Activated CD4-positive, alpha-beta memory T cell treated with anti-CD3 and anti-CD28 coated beads, Interleukin-2, amount 10 ng/mL, durations not matched to agents 7 days and 5 days (primary cell): Measurements from ENCODE around the gene KDM4D. TPM values are rescaled to one million over a fixed set of nuclear protein-coding genes. Genes with fewer than 3 reads are reported as not detected.

Experiments
- CTCF ChIA-PET: fragments of 350-600 bp; sonication (Branson Sonifier 250); formaldehyde crosslinking; loops from one replicate; lab custom pipeline; 2021; ENCODE audit warnings: antibody characterized with exemption, inconsistent platforms; lab: Charles Lee
- POLR2A ChIA-PET: fragments of 350-600 bp; sonication (Branson Sonifier 250); formaldehyde crosslinking; loops from one replicate; lab custom pipeline; 2021; ENCODE audit warnings: antibody characterized with exemption; lab: Charles Lee
- DNase-seq: peaks from one replicate; pipeline ENCODE4 v3.0.0-alpha.2; 2020
- H3K27ac Mint-ChIP-seq: one replicate; pipeline ENCODE4 v1.8.0; 2021; ENCODE audit warnings: mild to moderate bottlenecking, mixed read lengths
- H3K27me3 Mint-ChIP-seq: one replicate; pipeline ENCODE4 v1.8.0; 2021; ENCODE audit warnings: mixed read lengths
- H3K36me3 Mint-ChIP-seq: one replicate; pipeline ENCODE4 v1.8.0; 2021; ENCODE audit warnings: low read depth, mixed read lengths
- H3K4me1 Mint-ChIP-seq: one replicate; pipeline ENCODE4 v1.8.0; 2021; ENCODE audit warnings: mixed read lengths
- H3K4me3 Mint-ChIP-seq: one replicate; pipeline ENCODE4 v1.8.0; 2021; ENCODE audit warnings: mild to moderate bottlenecking, mixed read lengths
- H3K9me3 Mint-ChIP-seq: one replicate; pipeline ENCODE4 v1.8.0; 2021; ENCODE audit warnings: mixed read lengths
- total RNA-seq, 2 experiments: library from RNA; stranded (reverse); gene quantifications; one replicate each; pipeline ENCODE4 v1.2.3, GENCODE V29; 2021

KDM4D gene
- total RNA-seq, 2 experiments from 2014 or later: 0.83 to 1.1 TPM

GRCh38 chr11:94934846-94935245 is 38.7 kb upstream of the KDM4D start:
- no peaks in the 10 kb centered on the region for H3K27me3 Mint-ChIP-seq
- POLR2A ChIA-PET: no interaction called here
- no peaks in the 10 kb centered on the region for H3K36me3 Mint-ChIP-seq
- DNase-seq: no peak
- CTCF ChIA-PET: no interaction called here
- peaks cover 16% of the 10 kb centered on the region for H3K4me1 Mint-ChIP-seq
- H3K4me3 Mint-ChIP-seq: no peak overlapping the region
- H3K27ac Mint-ChIP-seq: no peak overlapping the region
- no peaks in the 10 kb centered on the region for H3K9me3 Mint-ChIP-seq

- Mint-ChIP-seq H3K36me3 (no peaks in the 10 kb centered on the region), H3K4me3 (no peak overlapping the region), H3K27ac (no peak overlapping the region), H3K4me1 (peaks cover 16% of the 10 kb centered on the region), H3K9me3 (no peaks in the 10 kb centered on the region), H3K27me3 (peaks cover under 1% of the 10 kb centered on the region)
- ChIA-PET POLR2A (no interaction called here), CTCF (no interaction called here)
- DNase-seq: no peak
These were observed 35.1 kb upstream of the KDM4D start for GRCh38 chr11:94938095-94939055.

DNA sequence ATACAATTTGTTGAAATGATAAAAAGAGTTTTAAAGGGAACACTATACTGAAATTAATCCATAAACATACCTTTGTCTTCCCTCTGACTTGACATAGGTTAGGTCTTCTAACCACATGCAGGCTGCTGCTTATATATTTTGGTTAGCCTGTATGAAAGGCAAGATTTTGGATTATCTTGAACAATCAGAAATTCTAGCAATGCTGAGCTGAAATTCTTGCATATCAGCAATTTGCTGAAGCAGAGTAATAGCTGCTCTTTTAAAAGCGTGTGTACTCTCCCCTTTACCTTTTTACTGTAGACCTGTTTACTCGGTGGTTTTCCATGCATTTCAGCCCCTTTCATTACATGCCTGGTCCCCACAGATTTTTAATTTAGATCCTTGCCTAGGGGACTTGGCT is 34.2 kb upstream of the KDM4D start:
- DNase-seq: no peak
- H3K4me3 Mint-ChIP-seq: no peak overlapping the region
- H3K27ac Mint-ChIP-seq: no peak overlapping the region
- no peaks in the 10 kb centered on the region for H3K9me3 Mint-ChIP-seq
- peaks cover 2% of the 10 kb centered on the region for H3K27me3 Mint-ChIP-seq
- H3K4me1 Mint-ChIP-seq: peaks cover 9% of the 10 kb centered on the region
- ChIA-PET POLR2A (no interaction called here), CTCF (no interaction called here)
- H3K36me3 Mint-ChIP-seq: no peaks in the 10 kb centered on the region

DNA sequence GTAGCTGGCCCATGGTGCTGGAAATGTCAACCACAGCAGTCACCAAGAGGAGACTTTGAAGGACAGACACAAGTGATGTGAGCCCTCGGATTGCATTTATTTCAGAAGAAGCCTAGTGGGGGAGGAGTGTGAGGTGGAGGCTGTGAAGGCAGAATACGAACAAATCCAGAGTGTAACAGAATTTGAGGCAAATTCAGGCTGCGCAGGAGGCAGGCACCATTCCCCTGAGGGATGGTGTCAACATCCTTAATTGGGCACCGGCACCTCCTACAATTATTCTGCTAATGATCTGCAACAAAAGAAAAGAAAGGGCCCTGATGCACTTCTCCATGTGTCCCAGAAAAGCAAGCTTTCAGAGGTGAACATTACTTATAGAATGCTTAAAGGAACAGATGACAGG is 32.4 kb upstream of the KDM4D start:
- DNase-seq: no peak
- Mint-ChIP-seq H3K9me3 (no peaks in the 10 kb centered on the region), H3K36me3 (no peaks in the 10 kb centered on the region), H3K27me3 (peaks cover 2% of the 10 kb centered on the region), H3K4me1 (no peaks in the 10 kb centered on the region), H3K27ac (no peak overlapping the region), H3K4me3 (no peak overlapping the region)
- CTCF ChIA-PET: no interaction called here
- POLR2A ChIA-PET: no interaction called here

DNA sequence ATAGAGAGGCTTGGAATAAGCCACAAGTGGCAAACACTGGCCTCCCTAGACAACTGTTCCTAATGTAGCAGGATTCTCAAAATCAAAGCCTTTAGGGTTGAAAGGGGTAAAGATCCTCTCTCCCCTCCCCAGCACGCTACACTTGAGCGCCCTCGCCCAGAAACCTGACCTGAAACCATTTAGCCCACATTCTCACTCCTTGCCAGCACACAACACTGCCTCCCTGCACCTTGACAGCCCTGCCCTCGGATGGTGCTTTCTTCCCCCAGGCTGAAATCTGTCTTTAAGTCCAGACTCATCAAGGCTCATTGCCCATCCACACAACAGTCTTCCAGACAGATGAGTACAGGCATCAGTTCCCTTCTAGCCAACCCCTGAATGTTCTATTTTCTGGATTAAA is 26.7 kb upstream of the KDM4D start:
- no peaks in the 10 kb centered on the region for H3K9me3 Mint-ChIP-seq
- no peak for DNase-seq
- POLR2A ChIA-PET: no interaction called here
- no peaks in the 10 kb centered on the region for H3K4me1 Mint-ChIP-seq
- no peak overlapping the region for H3K4me3 Mint-ChIP-seq
- peaks cover 2% of the 10 kb centered on the region for H3K27me3 Mint-ChIP-seq
- CTCF ChIA-PET: no interaction called here
- H3K36me3 Mint-ChIP-seq: no peaks in the 10 kb centered on the region
- no peak overlapping the region for H3K27ac Mint-ChIP-seq

GRCh38 chr11:94948070-94948617 is 25.4 kb upstream of the KDM4D start:
- Mint-ChIP-seq H3K4me1 (no peaks in the 10 kb centered on the region), H3K27ac (no peak overlapping the region), H3K36me3 (no peaks in the 10 kb centered on the region), H3K4me3 (no peak overlapping the region), H3K9me3 (no peaks in the 10 kb centered on the region), H3K27me3 (peaks cover 4% of the 10 kb centered on the region)
- POLR2A ChIA-PET: no interaction called here
- CTCF ChIA-PET: no interaction called here
- no peak for DNase-seq

GRCh38 chr11:94954753-94955152 is 18.8 kb upstream of the KDM4D start:
- no peak overlapping the region for H3K27ac Mint-ChIP-seq
- peaks cover 2% of the 10 kb centered on the region for H3K36me3 Mint-ChIP-seq
- H3K27me3 Mint-ChIP-seq: peaks cover 7% of the 10 kb centered on the region
- H3K4me1 Mint-ChIP-seq: no peaks in the 10 kb centered on the region
- ChIA-PET CTCF (no interaction called here), POLR2A (no interaction called here)
- DNase-seq: no peak
- no peak overlapping the region for H3K4me3 Mint-ChIP-seq
- H3K9me3 Mint-ChIP-seq: no peaks in the 10 kb centered on the region

DNA sequence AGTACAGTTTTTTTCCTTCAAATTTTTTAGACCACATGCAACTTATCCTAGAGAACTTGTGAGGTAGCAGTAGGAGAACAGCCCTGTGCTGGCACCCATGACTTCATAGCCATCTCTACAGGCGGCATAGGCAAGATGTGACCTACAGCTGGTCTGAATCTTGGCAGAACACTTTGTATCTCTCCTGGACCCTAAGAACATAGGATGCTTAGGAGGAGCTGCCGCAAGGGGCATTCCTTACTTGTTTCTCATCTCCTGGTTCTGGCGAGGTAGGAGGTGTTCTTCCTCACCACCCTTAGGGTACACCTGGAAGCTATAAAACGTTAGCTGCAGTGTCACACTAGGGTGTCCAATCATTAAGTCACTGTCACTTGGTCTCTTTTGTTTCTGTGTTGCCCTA is 16.5 kb upstream of the KDM4D start:
- peaks cover 14% of the 10 kb centered on the region for H3K36me3 Mint-ChIP-seq
- CTCF ChIA-PET: no interaction called here

DNA sequence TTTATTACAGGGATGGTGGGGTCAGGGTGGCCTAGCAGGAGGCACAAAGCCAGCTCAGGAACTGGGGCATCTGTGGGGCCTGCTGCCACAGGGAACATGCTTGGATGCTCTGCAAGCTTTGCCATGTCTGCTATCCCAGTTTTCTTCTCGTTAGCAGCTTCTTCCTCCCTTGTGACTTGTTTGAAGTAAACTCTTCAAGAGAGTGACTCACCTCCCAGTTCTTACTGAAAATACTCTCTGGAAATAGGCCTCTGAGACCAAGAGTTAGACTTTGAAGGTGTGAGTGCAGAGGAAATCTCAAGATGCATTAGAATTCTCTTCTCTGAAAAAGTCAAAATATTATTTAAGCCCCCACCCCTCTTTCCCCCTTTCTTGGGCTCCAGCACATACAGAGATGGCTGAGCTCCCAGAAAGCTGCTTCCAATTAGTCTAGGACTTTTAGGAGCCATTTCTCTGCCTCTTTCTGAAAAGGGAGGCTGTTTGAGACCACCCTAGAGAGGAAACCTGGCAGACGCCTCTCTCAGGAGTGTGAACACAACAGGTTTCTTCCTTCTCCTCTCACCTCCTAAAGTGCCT is 15.3 kb upstream of the KDM4D start:
- DNase-seq: no peak
- H3K4me3 Mint-ChIP-seq: no peak overlapping the region
- no peaks in the 10 kb centered on the region for H3K9me3 Mint-ChIP-seq
- H3K36me3 Mint-ChIP-seq: peaks cover 23% of the 10 kb centered on the region
- no peak overlapping the region for H3K27ac Mint-ChIP-seq
- peaks cover 5% of the 10 kb centered on the region for H3K27me3 Mint-ChIP-seq
- ChIA-PET POLR2A (interaction anchor here (1.0 kb wide), 2 partner anchors 15 to 110 kb away, joined by 3 to 4 read pairs; partner anchors contain the start of genes CWC15 and KDM4D), CTCF (no interaction called here)
- no peaks in the 10 kb centered on the region for H3K4me1 Mint-ChIP-seq

More for the DNA sequence above, 16.5 kb upstream of the KDM4D start:
- Mint-ChIP-seq H3K27me3 (peaks cover 7% of the 10 kb centered on the region), H3K27ac (no peak overlapping the region), H3K4me1 (no peaks in the 10 kb centered on the region), H3K9me3 (no peaks in the 10 kb centered on the region), H3K4me3 (no peak overlapping the region)
- no peak for DNase-seq
- POLR2A ChIA-PET: no interaction called here

DNA sequence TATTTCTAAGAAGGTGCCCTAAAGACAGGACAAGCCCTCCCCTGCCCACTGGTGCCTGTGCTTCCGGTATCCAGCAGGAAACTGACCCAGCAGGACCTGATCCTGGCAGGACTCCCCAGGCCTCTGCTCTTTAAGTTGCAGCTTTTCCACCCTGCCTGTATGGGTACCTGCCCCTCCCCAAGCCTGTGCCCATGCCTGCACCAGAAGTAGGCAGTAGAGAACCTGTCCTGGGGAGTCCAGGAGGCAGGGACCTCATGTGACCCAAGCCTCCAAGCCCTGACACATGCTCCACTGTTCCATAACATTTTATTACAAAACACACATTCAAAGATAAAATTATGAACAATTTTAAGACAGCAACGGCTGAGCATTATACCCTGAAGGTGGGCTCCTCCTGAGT is 14.3 kb upstream of the KDM4D start:
- peaks cover 25% of the 10 kb centered on the region for H3K36me3 Mint-ChIP-seq
- H3K27ac Mint-ChIP-seq: no peak overlapping the region
- peaks cover 1% of the 10 kb centered on the region for H3K27me3 Mint-ChIP-seq
- H3K9me3 Mint-ChIP-seq: no peaks in the 10 kb centered on the region
- no peaks in the 10 kb centered on the region for H3K4me1 Mint-ChIP-seq
- ChIA-PET POLR2A (interaction anchor here (3.9 kb wide), 1 partner anchor 14 kb away, joined by 17 read pairs; the partner anchor contains the start of genes CWC15 and KDM4D), CTCF (interaction anchor here (0.8 kb wide), 1 partner anchor 10 kb away, joined by 3 read pairs; no protein-coding TSS in a partner anchor)
- no peak for DNase-seq
- H3K4me3 Mint-ChIP-seq: no peak overlapping the region

- CTCF ChIA-PET: interaction anchor here (0.7 kb wide), 1 partner anchor 108 kb away, joined by 3 read pairs; no protein-coding TSS in a partner anchor
- DNase-seq: no peak
- H3K36me3 Mint-ChIP-seq: peaks cover 37% of the 10 kb centered on the region
- no peak overlapping the region for H3K27ac Mint-ChIP-seq
- H3K4me3 Mint-ChIP-seq: no peak overlapping the region
- no peaks in the 10 kb centered on the region for H3K9me3 Mint-ChIP-seq
- no peaks in the 10 kb centered on the region for H3K27me3 Mint-ChIP-seq
- no peaks in the 10 kb centered on the region for H3K4me1 Mint-ChIP-seq
- POLR2A ChIA-PET: interaction anchor here (1.2 to 3.9 kb wide), 2 partner anchors 13 to 32 kb away, joined by 4 to 17 read pairs; partner anchors contain the start of genes CWC15 and KDM4D
These were observed 13.0 kb upstream of the KDM4D start for GRCh38 chr11:94960488-94960887.

DNA sequence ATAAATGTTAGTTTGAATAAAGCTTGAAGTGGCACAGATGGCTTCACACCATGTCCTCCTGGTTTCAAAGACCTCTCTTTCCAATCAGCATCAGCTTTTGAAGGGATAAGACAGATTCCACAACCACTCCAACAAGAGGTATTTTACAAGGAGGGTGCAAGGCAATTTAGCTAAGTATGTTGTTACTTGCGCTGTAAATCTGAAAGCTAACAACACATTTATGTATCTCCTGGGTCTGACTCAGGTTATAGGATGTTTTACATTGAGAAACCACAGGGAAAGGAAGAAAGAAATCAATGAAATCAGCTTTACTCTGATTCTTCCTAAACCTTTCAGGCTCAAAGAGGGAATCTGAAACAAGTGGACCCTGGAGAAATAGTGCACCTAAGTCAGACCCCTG is 12.3 kb upstream of the KDM4D start:
- DNase-seq: no peak
- ChIA-PET POLR2A (interaction anchor here (3.9 kb wide), 1 partner anchor 12 kb away, joined by 17 read pairs; the partner anchor contains the start of genes CWC15 and KDM4D), CTCF (no interaction called here)
- H3K9me3 Mint-ChIP-seq: no peaks in the 10 kb centered on the region
- no peak overlapping the region for H3K27ac Mint-ChIP-seq
- H3K36me3 Mint-ChIP-seq: peaks cover 45% of the 10 kb centered on the region
- no peak overlapping the region for H3K4me3 Mint-ChIP-seq
- no peaks in the 10 kb centered on the region for H3K4me1 Mint-ChIP-seq
- no peaks in the 10 kb centered on the region for H3K27me3 Mint-ChIP-seq

DNA sequence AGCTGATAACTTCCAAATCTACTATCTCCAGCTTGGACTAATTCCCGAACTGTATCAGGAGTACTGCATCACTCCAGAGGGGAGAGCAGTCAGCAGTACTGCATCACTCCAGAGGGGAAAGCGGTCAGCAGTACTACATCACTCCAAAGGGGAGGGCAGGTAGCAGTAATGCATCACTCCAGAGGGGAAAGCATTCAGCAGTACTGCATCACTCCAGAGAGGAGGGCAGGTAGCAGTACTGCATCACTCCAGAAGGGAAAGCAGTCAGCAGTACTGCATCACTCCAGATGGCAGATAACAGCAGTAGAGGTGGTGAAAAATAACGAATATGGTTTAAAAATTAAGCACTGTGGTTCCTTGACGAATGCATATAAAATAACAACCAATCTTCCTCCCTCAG is 8.6 kb upstream of the KDM4D start:
- POLR2A ChIA-PET: interaction anchor here (1.4 kb wide), 1 partner anchor 9 kb away, joined by 5 read pairs; the partner anchor contains the start of genes CWC15 and KDM4D
- Mint-ChIP-seq H3K27me3 (no peaks in the 10 kb centered on the region), H3K4me3 (no peak overlapping the region), H3K36me3 (peaks cover 67% of the 10 kb centered on the region), H3K4me1 (peaks cover 8% of the 10 kb centered on the region), H3K27ac (no peak overlapping the region), H3K9me3 (no peaks in the 10 kb centered on the region)
- DNase-seq: no peak
- CTCF ChIA-PET: no interaction called here
